Esophagus (tissue), 2 donors: ENCODE measurements around the gene ERICH6. TPM values are rescaled to one million over a fixed set of nuclear protein-coding genes. Genes with fewer than 3 reads are reported as not detected.

Experiments used
- H3K27ac ChIP-seq, 2 donors: one replicate each; pipeline ENCODE4 v1.5.1; 2013; ENCODE audit warnings: low read depth in 2 of 2, mild to moderate bottlenecking in 2 of 2, inconsistent platforms in 1 of 2, low read length in 1 of 2, moderate library complexity in 1 of 2
- H3K27me3 ChIP-seq, 2 donors: one replicate each; pipeline ENCODE4 v1.6.1; 2013; ENCODE audit warnings: low read length in 2 of 2, control low read depth in 1 of 2, mild to moderate bottlenecking in 1 of 2; ENCODE audit not compliant: insufficient read depth in 2 of 2, control insufficient read depth in 1 of 2
- H3K36me3 ChIP-seq, 2 donors: one replicate each; pipeline ENCODE4 v1.6.1; 2013; ENCODE audit warnings: low read length in 1 of 2; ENCODE audit not compliant: control insufficient read depth in 2 of 2, insufficient read depth in 2 of 2
- H3K4me1 ChIP-seq, 2 donors: one replicate each; pipeline ENCODE4 v1.6.1; 2013; ENCODE audit warnings: low read length in 1 of 2; ENCODE audit not compliant: control insufficient read depth in 2 of 2, insufficient read depth in 2 of 2
- H3K4me3 ChIP-seq, 2 donors: one replicate each; pipeline ENCODE4 v1.5.1; 2013; ENCODE audit warnings: low read length in 2 of 2, mild to moderate bottlenecking in 2 of 2, low read depth in 1 of 2, moderate library complexity in 1 of 2
- H3K9me3 ChIP-seq, 2 donors: one replicate each; pipeline ENCODE4 v1.6.1; 2013; ENCODE audit warnings: mild to moderate bottlenecking in 2 of 2, low read depth in 1 of 2, low read length in 1 of 2, moderate library complexity in 1 of 2; ENCODE audit not compliant: control insufficient read depth in 2 of 2, insufficient read depth in 1 of 2
- WGBS, 2 donors: extraction: QIAGEN DNeasy Blood & Tissue Kit; methylation state at CpG; one replicate each; pipeline ENCODE4 v1.1.7; 2013; 5-methylcytosine and 5-hydroxymethylcytosine counted together
- polyA plus RNA-seq, 2 donors: library from polyadenylated mRNA; stranded (reverse); fragments of 200-250 nt; gene quantifications; one replicate each; pipeline ENCODE4 v1.2.3, GENCODE V29; 2013
- donor health status: healthy with polysubstance abuse.
- donor health status: Bipolar disorder and iron deficiency.

ERICH6 gene
- polyA plus RNA-seq, 2 donors, result not detected

DNA sequence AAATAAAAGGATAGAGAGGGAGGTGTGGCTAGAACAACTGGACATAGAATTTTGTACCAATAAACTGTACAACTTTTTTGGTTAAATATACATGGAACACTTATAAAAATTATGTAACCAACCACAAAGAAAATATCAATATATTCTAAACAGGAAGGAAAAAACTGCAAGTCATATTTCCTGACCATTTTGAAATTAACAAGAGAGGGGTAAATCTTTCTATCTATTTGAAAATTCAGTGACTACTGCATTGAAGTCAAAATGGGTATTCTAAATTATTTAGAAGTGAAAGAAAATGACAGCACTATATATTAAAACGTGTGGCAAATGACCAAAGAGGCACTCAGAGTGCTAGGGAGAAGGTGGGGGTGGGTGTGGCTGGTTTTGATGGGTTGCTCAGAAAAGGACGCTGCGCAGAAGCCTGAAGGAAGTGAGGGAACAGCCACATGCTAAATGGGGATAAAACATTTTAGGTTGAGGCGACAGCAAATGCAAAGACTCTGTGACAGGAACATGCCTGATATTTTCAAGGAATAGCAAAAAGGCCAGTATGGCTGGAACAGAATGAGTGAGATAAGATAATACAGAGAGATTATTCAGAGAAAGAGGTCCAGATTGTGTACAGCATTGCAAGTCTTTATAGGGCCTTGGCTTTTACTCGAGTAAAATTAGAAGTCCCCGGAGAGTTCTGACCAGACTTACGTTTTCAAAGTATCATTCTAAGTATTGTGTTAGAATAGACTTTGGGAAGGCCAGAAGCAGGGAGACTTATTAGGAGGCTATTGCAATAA lies 41.1 kb downstream of the ERICH6 start:
- Histone ChIP-seq H3K27ac (no peak overlapping the region), H3K9me3 (peaks cover 0 to 2% of the 10 kb centered on the region in 2 donors), H3K36me3 (no peaks in the 10 kb centered on the region), H3K27me3 (peaks cover 0 to 3% of the 10 kb centered on the region in 2 donors), H3K4me3 (no peak overlapping the region), H3K4me1 (no peaks in the 10 kb centered on the region)
- 72 to 74% methylated on average over 7 of the region's 7 CpGs for WGBS, 2 donors

GRCh38 chr3:150656316-150656715 lies 47.4 kb downstream of the ERICH6 start:
- Histone ChIP-seq H3K27ac (no peak overlapping the region), H3K4me3 (no peak overlapping the region), H3K4me1 (no peaks in the 10 kb centered on the region), H3K36me3 (no peaks in the 10 kb centered on the region), H3K9me3 (no peaks in the 10 kb centered on the region), H3K27me3 (peaks cover 0 to 3% of the 10 kb centered on the region in 2 donors)
- WGBS, 2 donors, result 72 to 74% methylated on average over 4 of the region's 4 CpGs

- Histone ChIP-seq H3K27ac (no peak overlapping the region), H3K9me3 (no peaks in the 10 kb centered on the region), H3K4me1 (no peaks in the 10 kb centered on the region), H3K4me3 (no peak overlapping the region), H3K27me3 (no peaks in the 10 kb centered on the region), H3K36me3 (no peaks in the 10 kb centered on the region)
- WGBS, 2 donors, result 87% methylated on average over 4 of the region's 4 CpGs
Measured at GRCh38 chr3:150653110-150653561, 50.6 kb downstream of the ERICH6 start.

- Histone ChIP-seq H3K9me3 (no peaks in the 10 kb centered on the region), H3K4me3 (no peak overlapping the region), H3K27ac (no peak overlapping the region), H3K27me3 (no peaks in the 10 kb centered on the region), H3K4me1 (no peaks in the 10 kb centered on the region), H3K36me3 (no peaks in the 10 kb centered on the region)
- 96 to 97% methylated on average over 12 of the region's 12 CpGs for WGBS, 2 donors
Measured at GRCh38 chr3:150640256-150640655, 63.5 kb downstream of the ERICH6 start.

GRCh38 chr3:150639262-150639661 lies 64.5 kb downstream of the ERICH6 start:
- H3K9me3 ChIP-seq, result no peaks in the 10 kb centered on the region
- H3K27ac ChIP-seq, result no peak overlapping the region
- WGBS, 2 donors, result 62 to 63% methylated on average over 5 of the region's 5 CpGs
- no peaks in the 10 kb centered on the region for H3K27me3 ChIP-seq
- no peaks in the 10 kb centered on the region for H3K36me3 ChIP-seq
- no peak overlapping the region for H3K4me3 ChIP-seq
- H3K4me1 ChIP-seq, result no peaks in the 10 kb centered on the region

- WGBS, 2 donors, result 90 to 97% methylated on average over 5 of the region's 5 CpGs
- Histone ChIP-seq H3K27ac (peak overlapping the region in 1 of 2 donors; percentile 9), H3K27me3 (no peaks in the 10 kb centered on the region), H3K36me3 (no peaks in the 10 kb centered on the region), H3K4me3 (no peak overlapping the region), H3K9me3 (no peaks in the 10 kb centered on the region), H3K4me1 (no peaks in the 10 kb centered on the region)
Measured at GRCh38 chr3:150636258-150636657, 67.5 kb downstream of the ERICH6 start.

- peaks cover 0 to under 1% of the 10 kb centered on the region in 2 donors for H3K36me3 ChIP-seq
- no peaks in the 10 kb centered on the region for H3K27me3 ChIP-seq
- WGBS, 2 donors, result 70 to 80% methylated on average over 1 of the region's 1 CpG
- H3K9me3 ChIP-seq, result no peaks in the 10 kb centered on the region
- no peak overlapping the region for H3K4me3 ChIP-seq
- no peaks in the 10 kb centered on the region for H3K4me1 ChIP-seq
- no peak overlapping the region for H3K27ac ChIP-seq
Measured at GRCh38 chr3:150635526-150635925, 68.2 kb downstream of the ERICH6 start.

GRCh38 chr3:150635076-150635475 lies 68.6 kb downstream of the ERICH6 start:
- no peaks in the 10 kb centered on the region for H3K9me3 ChIP-seq
- WGBS, 2 donors, result 60 to 63% methylated on average over 6 of the region's 6 CpGs
- no peaks in the 10 kb centered on the region for H3K4me1 ChIP-seq
- H3K4me3 ChIP-seq, result no peak overlapping the region
- H3K27ac ChIP-seq, result peak overlapping the region in 1 of 2 donors; percentile 61
- no peaks in the 10 kb centered on the region for H3K27me3 ChIP-seq
- H3K36me3 ChIP-seq, result peaks cover 0 to 2% of the 10 kb centered on the region in 2 donors

- peaks cover 1 to 4% of the 10 kb centered on the region in 2 donors for H3K36me3 ChIP-seq
- 92 to 94% methylated on average over 7 of the region's 7 CpGs for WGBS, 2 donors
Measured at GRCh38 chr3:150631515-150632221, 72.1 kb downstream of the ERICH6 start.

More at GRCh38 chr3:150631515-150632221, 72.1 kb downstream of the ERICH6 start:
- Histone ChIP-seq H3K27ac (no peak overlapping the region), H3K4me3 (no peak overlapping the region), H3K27me3 (no peaks in the 10 kb centered on the region), H3K9me3 (no peaks in the 10 kb centered on the region), H3K4me1 (no peaks in the 10 kb centered on the region)
